NCI-H146 treated with DMSO at 0.1 percent for 48 hours (cell line): ENCODE data around the gene TRIM27.
A peak's percentile ranks its signal among the peaks of the same experiment; 100 is the strongest.
"Not testable (repeated sequence)": the region's sequence is repeated elsewhere in the genome, so short reads cannot be mapped to it uniquely, and the experiment has no call there.

Experiments used
- DNase-seq: peaks from one replicate; lab custom pipeline; 2025; ENCODE audit not compliant: unreplicated experiment; lab: John Stamatoyannopoulos, UW

Gene TRIM27, protein sequence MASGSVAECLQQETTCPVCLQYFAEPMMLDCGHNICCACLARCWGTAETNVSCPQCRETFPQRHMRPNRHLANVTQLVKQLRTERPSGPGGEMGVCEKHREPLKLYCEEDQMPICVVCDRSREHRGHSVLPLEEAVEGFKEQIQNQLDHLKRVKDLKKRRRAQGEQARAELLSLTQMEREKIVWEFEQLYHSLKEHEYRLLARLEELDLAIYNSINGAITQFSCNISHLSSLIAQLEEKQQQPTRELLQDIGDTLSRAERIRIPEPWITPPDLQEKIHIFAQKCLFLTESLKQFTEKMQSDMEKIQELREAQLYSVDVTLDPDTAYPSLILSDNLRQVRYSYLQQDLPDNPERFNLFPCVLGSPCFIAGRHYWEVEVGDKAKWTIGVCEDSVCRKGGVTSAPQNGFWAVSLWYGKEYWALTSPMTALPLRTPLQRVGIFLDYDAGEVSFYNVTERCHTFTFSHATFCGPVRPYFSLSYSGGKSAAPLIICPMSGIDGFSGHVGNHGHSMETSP

DNA sequence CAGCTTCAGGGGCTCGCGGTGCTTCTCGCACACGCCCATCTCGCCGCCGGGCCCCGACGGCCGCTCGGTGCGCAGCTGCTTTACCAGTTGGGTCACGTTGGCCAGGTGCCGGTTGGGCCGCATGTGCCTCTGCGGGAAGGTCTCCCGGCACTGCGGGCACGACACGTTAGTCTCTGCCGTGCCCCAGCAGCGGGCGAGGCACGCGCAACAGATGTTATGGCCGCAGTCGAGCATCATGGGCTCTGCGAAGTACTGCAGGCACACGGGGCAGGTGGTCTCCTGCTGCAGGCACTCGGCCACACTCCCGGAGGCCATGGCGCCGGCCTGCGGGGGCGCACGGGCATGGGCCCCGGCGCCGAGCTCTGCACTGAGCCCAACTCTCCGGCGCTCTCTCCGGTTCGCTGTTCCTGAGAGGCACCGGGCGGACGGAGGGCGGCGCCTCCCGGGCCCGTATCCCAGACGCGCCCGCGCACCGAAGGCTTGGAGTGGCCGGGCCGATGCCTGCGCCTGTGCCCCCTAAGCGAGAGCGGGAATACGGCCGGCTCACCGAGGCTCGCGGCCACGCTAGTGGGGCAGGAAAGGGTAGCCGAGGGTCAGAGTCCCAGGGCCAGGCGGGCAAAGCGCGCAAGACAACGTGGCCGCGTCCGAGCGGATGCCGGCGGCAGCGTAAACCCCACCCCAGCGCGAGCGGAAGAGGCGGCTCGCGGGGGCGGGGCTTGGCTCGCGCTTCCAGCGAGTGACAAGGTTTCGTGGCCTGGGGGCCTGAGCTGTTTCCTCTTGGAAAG, at the start of gene TRIM27:
TSS of gene TRIM27 (minus strand) at position 668 of the 785 bp plus-strand sequence. CDS start at position 315, 353 bp downstream.
- DNase-seq, result peak; percentile 76

DNA sequence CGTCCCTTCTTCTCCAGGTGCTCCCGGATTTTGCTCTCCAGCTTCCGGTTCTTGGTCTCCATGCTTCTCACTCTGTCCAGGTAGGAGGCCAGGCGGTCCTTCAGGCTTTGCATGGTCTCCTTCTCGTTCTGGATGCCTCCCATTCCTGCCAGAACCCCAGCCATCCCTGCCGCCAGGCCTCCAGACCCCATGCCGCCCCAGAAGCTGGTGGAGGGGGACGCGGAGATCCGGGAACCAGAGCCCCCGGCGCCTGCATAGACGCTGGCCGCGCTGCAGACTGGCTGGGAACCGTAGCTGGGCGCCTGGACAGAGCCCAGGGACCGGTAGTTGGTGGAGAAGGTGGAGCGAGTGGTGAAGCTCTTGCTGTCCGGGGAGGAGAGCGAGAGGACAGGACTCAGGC, 46.3 kb upstream of the TRIM27 start:
- not testable (repeated sequence) for DNase-seq

DNA sequence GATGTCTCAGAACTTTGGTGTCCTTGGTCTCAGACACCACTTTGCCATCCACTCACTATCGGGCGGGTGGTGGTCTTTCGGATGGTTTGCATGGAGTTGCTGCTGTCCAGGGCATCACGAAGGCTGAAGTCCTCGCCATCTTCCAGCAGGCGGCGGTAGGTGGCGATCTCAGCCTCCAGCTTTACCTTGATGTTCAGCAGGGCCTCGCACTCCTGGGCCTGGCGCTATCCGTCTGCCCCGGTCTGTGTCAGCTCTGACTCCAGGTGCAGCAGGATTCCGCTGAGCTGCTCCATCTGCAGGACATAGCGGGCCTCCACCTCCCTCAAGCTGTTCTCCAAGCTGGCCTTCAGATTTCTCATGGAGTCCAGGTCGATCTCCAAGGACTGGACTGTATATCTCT, 45.3 kb upstream of the TRIM27 start:
- DNase-seq, result no peak

DNA sequence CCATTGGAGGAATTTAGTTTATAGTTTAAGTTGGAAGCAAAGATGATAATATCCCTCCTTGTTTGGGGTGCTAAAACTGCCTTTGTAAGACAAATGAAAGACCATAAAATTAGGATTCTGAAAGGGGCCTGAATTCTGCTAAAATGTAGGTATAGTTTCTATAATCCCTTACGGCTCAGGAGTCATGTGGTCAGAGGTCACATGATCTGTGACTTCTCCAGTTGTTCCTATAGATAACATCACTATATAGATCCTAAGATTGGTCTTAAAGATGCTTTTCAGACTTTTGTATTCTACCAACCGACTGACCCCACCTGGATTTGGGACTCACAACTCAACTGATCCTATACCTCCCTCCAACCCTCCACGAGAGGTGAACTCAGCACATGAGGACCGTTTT, 44.7 kb upstream of the TRIM27 start:
- DNase-seq, result no peak

DNA sequence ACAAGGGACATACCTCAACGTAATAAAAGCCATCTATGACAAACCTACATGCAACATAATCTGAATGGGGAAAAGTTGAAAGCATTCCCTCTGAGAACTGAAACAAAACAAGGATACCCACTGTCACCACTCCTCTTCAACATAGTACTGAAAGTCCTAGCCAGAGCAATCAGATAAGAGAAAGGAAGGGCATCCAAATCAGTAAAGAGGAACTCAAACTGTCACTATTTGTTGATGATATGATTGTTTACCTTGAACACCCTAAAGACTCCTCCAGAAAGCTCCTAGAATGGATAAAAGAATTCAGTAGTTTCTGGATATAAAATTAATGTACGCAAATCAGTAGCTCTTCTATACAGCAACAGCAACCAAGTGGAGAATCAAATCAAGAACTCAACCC, 41.9 kb upstream of the TRIM27 start:
- DNase-seq, result no peak

DNA sequence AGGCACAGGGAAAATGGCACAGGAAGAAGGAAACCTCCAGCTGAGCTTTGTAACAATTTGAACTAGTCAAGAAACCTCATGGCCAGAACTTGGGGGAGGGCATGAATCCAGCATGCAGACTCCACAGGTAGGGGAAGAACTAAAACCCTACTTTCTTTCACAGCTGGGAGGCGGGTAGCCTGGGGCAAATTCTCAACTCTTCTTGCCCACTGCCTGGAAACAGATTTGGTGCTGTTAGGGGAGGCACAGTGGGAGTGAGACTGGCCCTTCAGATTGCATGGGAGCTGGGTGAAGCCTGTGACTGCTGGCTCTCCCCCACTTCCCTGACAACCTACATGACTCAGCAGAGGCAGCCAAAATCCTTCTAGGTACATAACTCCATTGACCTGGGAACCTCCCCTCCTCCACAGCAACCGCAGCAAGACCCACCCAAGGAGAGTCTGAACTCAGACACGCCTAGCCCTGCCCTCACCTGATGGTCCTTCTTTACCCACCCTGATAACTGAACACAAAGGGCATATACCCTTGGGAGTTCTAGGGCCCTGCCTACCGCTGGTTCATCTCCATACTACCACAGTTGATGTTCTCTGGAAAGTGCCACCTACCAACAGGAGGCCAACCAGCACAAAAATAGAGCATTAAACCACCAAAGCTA, 37.2 kb upstream of the TRIM27 start:
- no peak for DNase-seq

DNA sequence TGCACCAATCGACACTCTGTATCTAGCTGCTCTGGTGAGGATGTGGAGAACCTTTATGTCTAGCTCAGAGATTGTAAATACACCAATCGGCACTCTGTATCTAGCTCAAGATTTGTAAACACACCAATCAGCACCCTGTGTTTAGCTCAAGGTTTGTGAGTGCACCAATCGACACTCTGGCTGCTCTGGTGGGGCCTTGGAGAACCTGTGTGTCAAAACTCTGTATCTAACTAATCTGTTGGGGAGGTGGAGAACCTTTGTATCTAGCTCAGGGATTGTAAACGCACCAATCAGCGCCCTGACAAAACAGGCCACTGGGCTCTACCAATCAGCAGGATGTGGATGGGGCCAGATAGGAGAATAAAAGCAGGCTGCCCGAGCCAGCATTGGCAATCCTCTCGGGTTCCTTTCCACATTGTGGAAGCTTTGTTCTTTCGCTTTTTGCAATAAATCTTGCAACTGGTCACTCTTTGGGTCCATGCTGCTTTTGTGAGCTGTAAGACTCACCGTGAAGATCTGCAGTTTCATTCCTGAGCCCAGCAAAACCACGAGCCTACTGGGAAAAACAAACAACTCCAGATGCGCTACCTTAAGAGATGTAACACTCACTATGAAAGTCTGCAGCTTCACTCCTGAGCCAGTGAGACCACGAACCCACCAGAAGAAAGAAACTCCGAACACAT, 34.9 kb upstream of the TRIM27 start:
- DNase-seq, result not testable (repeated sequence)

DNA sequence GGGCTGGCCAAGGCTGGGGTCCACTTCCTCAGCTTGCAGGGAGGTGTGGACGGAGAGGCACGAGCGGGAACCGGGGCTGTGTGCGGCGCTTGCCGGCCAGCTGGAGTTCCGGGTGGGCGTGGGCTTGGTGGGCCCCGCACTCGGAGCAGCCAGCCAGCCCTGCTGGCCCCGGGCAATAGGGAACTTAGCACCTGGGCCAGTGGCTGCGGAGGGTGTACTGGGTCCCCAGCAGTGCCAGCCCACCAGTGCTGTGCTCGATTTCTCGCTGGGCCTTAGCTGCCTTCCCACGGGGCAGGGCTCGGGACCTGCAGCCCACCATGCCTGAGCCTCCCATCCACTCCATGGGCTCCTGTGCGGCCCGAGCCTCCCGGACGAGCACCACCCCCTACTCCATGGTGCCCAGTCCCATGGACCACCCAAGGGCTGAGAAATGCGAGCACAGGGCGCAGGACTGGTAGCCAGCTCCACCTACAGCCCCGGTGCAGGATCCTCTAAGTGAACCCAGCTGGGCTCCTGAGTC, 34.1 kb upstream of the TRIM27 start:
- DNase-seq, result not testable (repeated sequence)

DNA sequence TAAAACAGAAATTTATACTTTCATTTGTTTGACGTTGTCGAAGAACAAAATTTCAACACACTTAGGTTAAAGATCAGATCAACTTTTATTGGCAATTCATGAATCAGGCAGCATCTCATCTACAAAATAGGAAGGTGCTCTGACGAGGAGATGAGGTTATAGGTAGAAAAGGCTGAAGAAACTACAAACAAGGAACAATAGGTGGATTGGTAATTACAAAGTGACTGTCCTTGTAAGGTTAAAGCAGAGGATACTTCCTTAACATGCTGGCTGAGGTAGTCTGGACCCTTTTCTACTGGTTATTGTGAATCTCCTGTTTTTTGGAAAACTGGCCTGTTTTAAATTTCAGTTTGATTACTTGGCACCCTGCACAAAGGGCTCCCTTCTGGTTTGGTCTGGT, 32.5 kb upstream of the TRIM27 start:
- no peak for DNase-seq

DNA sequence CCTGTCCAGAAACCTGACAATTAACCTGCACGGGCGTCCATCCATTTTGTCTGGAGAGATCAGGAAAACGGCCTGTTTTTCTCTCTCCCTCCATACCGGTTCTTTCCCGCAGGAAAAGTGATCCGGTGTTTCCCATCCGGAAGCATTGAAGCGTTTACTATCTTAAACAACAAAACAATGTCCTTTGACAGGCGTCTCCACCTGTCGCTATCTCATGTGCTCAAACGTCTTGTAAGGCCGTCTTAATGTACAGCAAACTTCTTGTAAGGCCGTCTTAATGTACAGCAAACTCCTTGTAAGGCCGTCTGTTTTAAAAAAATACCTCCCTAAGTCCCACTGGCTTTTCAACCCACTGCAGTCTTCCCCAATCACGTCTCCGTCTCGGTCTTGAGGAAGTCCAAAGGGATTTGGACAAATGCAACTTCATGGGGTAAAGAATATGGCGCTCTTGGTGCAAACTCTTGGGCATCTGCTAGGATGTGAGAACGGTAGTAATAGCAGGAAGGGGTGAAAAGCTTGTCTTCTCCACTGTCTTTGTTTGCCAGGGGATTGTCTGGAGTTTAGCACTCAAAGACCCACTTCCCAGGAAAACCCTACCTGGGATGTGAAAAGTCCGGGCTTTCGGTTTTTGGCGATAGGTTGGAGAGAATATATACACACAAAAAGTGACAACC, 29.9 kb upstream of the TRIM27 start:
- DNase-seq, result no peak

DNA sequence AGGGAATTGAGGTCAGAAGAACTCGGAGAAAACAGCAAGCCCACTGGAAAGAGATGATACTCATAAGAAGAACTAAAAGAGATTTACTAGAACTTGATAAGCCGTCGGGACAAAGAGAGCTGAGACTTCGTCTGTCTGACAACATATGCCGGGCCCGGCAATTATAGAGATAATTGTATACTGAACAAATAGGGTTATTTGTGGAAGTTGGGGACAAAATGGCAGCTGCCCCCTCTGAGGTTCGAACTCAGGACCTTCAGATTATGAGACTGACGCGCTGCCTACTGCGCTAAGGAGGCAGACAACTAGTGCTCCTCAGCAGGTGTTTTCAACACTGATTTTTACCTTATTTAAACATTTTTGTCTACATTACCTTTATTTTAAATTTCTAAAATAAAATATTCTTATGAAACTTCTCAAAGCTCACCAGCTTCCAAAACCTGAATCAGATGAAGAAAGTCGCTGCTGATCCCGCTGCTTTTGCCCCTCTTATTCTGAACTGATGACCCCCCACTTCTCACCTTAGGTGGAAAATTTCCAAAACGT, 29.3 kb upstream of the TRIM27 start:
- DNase-seq, result peak; percentile 69

DNA sequence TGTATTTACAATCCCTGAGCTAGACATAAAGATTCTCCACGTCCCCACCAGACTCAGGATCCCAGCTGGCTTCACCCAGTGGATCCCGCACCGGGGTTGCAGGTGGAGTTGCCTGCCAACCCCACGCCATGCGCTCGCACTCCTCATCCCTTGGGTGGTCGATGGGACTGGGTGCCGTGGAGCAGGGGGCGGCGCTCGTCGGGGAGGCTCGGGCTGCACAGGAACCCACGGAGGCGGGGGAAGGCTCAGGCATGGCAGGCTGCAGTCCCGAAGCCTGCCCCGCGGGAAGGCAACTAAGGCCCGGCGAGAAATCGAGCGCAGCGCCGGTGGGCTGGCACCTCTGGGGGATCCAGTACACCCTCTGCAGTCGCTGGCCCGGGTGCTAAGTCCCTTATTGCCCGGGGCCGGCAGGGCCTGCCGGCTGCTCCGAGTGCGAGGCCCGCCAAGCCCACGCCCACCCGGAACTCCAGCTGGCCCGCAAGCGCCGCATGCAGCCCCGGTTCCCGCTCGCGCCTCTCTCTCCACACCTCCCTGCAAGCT, 25.9 kb upstream of the TRIM27 start:
- DNase-seq, result not testable (repeated sequence)

DNA sequence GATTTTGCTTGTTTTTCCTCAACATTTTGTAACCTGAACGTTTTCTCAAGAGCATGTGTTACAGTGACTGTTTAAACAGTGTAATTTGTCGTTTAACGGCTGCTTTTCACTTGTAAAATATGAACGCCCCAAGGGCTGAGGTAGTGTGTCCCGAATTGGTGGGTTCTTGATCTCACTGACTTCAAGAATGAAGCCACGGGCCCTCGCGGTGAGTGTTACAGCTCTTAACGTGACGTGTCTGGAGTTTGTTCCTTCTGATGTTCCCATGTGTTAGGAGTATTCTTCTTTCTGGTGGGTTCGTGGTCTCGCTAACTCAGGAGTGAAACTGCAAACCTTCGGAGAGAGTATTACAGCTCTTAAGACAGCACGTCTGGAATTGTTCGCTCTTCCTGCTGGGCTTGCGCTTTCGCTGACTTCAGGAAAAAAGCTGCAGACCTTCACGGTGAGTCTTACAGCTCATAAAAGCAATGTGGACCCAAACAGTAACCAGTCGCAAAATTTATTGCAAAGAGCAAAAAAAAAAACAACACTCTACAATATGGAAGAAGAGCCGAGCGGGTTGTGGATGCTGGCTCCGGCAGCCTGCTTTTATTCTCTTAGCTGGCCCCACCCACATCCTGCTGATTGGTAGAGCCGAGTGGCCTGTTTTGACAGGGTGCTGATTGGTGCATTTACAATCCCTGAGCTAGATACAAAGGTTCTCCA, 25.1 kb upstream of the TRIM27 start:
- no peak for DNase-seq

DNA sequence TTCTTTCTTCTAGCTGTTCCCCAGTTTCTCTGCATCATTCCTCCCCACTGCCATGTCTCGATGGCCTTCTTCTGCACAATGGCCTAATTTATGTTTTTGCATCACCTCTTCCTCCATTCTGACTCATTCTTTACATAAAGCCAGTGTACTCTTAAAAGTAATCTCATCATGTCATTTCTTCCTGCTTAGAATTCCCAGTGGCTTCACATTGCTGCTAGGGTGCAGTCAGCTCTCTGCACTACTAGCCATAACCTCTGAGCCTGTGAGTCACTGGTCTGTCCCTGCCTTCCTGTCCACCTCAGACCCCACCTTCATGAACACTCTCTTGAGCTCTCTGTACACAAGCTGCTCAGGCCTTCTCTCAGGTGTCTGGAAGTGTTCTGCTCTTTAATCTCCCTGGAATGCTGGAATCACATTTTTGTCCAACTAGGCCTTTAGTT, 24.1 kb upstream of the TRIM27 start:
- DNase-seq, result no peak

DNA sequence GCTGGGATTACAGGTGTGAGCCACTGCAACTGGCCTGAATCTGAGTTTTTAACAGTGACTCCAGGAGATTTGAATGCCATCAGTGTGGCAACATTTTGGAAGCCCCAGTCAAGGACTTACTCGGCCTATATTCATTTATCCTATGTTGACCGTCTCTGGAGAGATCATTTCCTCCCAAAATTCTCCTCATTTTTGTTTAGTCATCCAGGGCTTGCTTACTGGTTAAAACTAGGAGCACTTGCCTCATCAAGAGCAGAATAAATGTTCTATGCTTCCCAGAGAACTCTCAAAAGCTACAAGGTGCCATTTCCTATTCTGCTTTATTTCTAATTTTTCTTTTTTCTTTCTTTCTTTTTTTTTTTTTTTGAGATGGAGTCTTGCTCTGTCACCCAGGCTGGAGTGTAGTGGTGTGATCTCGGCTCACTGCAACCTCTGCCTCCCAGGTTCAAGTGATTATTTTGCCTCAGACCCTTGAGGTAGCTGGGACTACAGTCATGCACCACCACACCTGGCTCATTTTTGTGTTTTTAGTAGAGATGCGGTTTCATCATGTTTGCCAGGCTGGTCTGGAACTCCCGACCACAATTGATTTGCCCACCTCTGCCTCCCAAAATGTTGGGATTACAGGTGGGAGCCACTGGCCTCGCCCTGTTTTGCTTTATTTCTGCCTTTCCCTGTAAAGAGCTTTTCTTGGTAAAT, 23.4 kb upstream of the TRIM27 start:
- no peak for DNase-seq

DNA sequence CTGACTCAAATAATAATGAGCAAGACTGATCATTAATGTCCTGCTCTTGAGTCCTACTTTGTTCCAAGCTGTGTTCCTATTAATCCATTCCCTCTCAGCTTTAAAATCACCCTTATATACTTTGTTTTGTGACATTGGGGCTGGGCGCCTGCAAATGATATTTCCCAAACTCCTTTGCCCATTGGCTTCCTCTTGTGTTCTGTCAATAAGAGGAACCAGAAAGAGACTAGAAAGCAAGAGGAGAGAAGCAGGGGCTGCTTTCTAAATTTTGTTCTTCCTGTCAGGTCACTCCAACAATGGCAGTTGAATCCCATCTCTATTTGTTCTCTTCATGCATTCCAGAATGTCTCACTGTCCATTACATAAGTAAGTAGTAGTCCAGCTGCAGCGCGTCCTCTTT, 21.6 kb upstream of the TRIM27 start:
- no peak for DNase-seq

DNA sequence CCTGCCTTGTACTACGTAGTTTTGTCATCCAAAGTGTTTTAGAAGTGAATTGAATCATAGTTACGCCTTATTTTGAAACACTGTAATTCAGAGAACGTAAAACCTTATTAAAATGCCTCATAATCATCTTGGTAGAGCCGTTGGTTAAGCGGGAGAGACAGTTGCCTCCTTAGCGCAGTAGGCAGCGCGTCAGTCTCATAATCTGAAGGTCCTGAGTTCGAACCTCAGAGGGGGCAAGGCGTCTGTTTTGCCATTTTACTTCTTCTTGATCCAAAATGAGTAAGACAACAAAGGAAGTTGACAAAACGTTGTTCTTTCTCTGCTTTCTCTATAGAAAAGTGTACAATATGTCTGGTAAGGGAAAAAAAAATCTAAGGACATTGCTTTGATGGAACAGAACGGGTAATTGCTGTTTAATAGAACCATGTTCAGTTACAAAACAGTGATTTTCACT, 20.7 kb upstream of the TRIM27 start:
- peak; percentile 56 for DNase-seq
